H1 (cell line): ENCODE data around the gene NEK11. TPM values are rescaled to one million over a fixed set of nuclear protein-coding genes. Genes with fewer than 3 reads are reported as not detected.

ENCODE experiments used
- KDM5A ChIP-seq: fragments of 200-600 bp; IDR thresholded peaks from 2 replicates; pipeline ENCODE4 v1.7.1; 2012; ENCODE audit warnings: mild to moderate bottlenecking, low read length, inconsistent platforms, mixed read lengths
- YY1 ChIP-seq: IDR thresholded peaks from 2 replicates; pipeline ENCODE4 v1.6.1; 2011; ENCODE audit warnings: low read depth, mild to moderate bottlenecking, low read length
- polyA plus RNA-seq, 7 experiments: library from polyadenylated mRNA; depleted of rRNA in 3 of 7; stranded (reverse) in 5 of 7; unstranded in 2 of 7; fragments of >200 nt in 5 of 7; fragments of 200-250 nt in 2 of 7; gene quantifications; 1 replicate in 5 of 7; 2 replicates in 1 of 7; 4 replicates in 1 of 7; pipeline versions ENCODE4 v1.2.1 to v1.2.3, GENCODE V29; 2011 to 2013; ENCODE audit warnings: missing spikeins in 2 of 7, mixed read lengths in 2 of 7
- total RNA-seq: library from RNA; stranded (reverse); fragmentation: NEBNext Ultra II Directional; extraction: Animal tissue kit (Norgen Biotek cat#: 25700); gene quantifications from 2 replicates; pipeline ENCODE4 v1.2.1, GENCODE V29; 2021
- TF ChIP-seq, protein P1 (sequence below): fragments of 300-600 bp; sonication (generic); IDR thresholded peaks from 2 replicates; pipeline ENCODE4 v1.7.1; 2012; ENCODE audit warnings: low read length, moderate library complexity, mild to moderate bottlenecking, inconsistent platforms; ENCODE audit not compliant: insufficient replicate concordance
- TF ChIP-seq, protein P2 (sequence below): IDR thresholded peaks from 2 replicates; pipeline ENCODE4 v1.6.1; 2012; ENCODE audit warnings: low read length, inconsistent platforms
- TF ChIP-seq, protein P3 (sequence below): IDR thresholded peaks from 2 replicates; pipeline ENCODE4 v1.6.1; 2012; ENCODE audit warnings: inconsistent platforms

The NEK11 gene
- total and polyA plus RNA-seq, 2 of the 8 experiments (the other 6 are each of a cell fraction or from before 2014, with no cell fraction given), result 0.60 TPM; not detected in 1

DNA sequence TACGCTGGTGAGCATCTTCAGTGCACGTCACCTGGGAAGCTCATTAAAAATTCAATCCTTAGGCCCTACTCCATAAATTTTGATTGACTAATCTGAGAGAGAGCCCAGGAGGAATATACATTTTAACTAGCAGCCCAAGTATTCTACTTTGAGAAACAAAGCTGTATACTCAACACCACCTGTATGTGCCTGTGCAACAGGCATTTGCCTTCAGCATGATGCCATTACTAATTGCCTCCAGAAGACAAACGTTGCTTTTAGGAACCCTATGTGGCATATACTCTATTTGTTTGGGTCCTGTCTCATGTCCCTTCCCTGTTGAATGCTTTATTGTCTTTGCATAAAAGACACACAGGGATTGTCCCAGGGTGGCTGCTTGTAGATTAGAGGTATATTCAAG, 7.7 kb upstream of the NEK11 start (continued):
- TF ChIP-seq, protein P1, sequence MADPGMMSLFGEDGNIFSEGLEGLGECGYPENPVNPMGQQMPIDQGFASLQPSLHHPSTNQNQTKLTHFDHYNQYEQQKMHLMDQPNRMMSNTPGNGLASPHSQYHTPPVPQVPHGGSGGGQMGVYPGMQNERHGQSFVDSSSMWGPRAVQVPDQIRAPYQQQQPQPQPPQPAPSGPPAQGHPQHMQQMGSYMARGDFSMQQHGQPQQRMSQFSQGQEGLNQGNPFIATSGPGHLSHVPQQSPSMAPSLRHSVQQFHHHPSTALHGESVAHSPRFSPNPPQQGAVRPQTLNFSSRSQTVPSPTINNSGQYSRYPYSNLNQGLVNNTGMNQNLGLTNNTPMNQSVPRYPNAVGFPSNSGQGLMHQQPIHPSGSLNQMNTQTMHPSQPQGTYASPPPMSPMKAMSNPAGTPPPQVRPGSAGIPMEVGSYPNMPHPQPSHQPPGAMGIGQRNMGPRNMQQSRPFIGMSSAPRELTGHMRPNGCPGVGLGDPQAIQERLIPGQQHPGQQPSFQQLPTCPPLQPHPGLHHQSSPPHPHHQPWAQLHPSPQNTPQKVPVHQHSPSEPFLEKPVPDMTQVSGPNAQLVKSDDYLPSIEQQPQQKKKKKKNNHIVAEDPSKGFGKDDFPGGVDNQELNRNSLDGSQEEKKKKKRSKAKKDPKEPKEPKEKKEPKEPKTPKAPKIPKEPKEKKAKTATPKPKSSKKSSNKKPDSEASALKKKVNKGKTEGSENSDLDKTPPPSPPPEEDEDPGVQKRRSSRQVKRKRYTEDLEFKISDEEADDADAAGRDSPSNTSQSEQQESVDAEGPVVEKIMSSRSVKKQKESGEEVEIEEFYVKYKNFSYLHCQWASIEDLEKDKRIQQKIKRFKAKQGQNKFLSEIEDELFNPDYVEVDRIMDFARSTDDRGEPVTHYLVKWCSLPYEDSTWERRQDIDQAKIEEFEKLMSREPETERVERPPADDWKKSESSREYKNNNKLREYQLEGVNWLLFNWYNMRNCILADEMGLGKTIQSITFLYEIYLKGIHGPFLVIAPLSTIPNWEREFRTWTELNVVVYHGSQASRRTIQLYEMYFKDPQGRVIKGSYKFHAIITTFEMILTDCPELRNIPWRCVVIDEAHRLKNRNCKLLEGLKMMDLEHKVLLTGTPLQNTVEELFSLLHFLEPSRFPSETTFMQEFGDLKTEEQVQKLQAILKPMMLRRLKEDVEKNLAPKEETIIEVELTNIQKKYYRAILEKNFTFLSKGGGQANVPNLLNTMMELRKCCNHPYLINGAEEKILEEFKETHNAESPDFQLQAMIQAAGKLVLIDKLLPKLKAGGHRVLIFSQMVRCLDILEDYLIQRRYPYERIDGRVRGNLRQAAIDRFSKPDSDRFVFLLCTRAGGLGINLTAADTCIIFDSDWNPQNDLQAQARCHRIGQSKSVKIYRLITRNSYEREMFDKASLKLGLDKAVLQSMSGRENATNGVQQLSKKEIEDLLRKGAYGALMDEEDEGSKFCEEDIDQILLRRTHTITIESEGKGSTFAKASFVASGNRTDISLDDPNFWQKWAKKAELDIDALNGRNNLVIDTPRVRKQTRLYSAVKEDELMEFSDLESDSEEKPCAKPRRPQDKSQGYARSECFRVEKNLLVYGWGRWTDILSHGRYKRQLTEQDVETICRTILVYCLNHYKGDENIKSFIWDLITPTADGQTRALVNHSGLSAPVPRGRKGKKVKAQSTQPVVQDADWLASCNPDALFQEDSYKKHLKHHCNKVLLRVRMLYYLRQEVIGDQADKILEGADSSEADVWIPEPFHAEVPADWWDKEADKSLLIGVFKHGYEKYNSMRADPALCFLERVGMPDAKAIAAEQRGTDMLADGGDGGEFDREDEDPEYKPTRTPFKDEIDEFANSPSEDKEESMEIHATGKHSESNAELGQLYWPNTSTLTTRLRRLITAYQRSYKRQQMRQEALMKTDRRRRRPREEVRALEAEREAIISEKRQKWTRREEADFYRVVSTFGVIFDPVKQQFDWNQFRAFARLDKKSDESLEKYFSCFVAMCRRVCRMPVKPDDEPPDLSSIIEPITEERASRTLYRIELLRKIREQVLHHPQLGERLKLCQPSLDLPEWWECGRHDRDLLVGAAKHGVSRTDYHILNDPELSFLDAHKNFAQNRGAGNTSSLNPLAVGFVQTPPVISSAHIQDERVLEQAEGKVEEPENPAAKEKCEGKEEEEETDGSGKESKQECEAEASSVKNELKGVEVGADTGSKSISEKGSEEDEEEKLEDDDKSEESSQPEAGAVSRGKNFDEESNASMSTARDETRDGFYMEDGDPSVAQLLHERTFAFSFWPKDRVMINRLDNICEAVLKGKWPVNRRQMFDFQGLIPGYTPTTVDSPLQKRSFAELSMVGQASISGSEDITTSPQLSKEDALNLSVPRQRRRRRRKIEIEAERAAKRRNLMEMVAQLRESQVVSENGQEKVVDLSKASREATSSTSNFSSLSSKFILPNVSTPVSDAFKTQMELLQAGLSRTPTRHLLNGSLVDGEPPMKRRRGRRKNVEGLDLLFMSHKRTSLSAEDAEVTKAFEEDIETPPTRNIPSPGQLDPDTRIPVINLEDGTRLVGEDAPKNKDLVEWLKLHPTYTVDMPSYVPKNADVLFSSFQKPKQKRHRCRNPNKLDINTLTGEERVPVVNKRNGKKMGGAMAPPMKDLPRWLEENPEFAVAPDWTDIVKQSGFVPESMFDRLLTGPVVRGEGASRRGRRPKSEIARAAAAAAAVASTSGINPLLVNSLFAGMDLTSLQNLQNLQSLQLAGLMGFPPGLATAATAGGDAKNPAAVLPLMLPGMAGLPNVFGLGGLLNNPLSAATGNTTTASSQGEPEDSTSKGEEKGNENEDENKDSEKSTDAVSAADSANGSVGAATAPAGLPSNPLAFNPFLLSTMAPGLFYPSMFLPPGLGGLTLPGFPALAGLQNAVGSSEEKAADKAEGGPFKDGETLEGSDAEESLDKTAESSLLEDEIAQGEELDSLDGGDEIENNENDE, result no peak
- TF ChIP-seq KDM5A (no peak), YY1 (no peak)
- TF ChIP-seq, protein P2, sequence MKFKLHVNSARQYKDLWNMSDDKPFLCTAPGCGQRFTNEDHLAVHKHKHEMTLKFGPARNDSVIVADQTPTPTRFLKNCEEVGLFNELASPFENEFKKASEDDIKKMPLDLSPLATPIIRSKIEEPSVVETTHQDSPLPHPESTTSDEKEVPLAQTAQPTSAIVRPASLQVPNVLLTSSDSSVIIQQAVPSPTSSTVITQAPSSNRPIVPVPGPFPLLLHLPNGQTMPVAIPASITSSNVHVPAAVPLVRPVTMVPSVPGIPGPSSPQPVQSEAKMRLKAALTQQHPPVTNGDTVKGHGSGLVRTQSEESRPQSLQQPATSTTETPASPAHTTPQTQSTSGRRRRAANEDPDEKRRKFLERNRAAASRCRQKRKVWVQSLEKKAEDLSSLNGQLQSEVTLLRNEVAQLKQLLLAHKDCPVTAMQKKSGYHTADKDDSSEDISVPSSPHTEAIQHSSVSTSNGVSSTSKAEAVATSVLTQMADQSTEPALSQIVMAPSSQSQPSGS, result no peak
- TF ChIP-seq, protein P3, sequence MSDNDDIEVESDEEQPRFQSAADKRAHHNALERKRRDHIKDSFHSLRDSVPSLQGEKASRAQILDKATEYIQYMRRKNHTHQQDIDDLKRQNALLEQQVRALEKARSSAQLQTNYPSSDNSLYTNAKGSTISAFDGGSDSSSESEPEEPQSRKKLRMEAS, result no peak
